Caki2 (cell line): ENCODE measurements around the gene FAF2. TPM values are rescaled to one million over a fixed set of nuclear protein-coding genes. Genes with fewer than 3 reads are reported as not detected.
"Not testable (repeated sequence)": the region's sequence is repeated elsewhere in the genome, so short reads cannot be mapped to it uniquely, and the experiment has no call there.

ENCODE experiments used
- DNase-seq: peaks from one replicate; pipeline ENCODE4 v3.0.0-alpha.2; 2015; ENCODE audit warnings: low read depth
- in situ Hi-C: cut with HindIII; loops from 2 replicates; pipeline ENCODE4 v1.10.0; 2016; ENCODE audit warnings: low sequenced_read_pairs, low pct_unique_long_range_greater_than_20kb, mixed read lengths
- total RNA-seq: library from RNA; depleted of rRNA; stranded (reverse); fragments of >200 nt; shearing (Covaris generic); gene quantifications from 2 replicates; pipeline ENCODE4 v1.2.3, GENCODE V29; 2014; ENCODE audit warnings: low replicate concordance

The FAF2 gene
- total RNA-seq, 1 experiment from 2014 or later: 31.4 TPM

DNA sequence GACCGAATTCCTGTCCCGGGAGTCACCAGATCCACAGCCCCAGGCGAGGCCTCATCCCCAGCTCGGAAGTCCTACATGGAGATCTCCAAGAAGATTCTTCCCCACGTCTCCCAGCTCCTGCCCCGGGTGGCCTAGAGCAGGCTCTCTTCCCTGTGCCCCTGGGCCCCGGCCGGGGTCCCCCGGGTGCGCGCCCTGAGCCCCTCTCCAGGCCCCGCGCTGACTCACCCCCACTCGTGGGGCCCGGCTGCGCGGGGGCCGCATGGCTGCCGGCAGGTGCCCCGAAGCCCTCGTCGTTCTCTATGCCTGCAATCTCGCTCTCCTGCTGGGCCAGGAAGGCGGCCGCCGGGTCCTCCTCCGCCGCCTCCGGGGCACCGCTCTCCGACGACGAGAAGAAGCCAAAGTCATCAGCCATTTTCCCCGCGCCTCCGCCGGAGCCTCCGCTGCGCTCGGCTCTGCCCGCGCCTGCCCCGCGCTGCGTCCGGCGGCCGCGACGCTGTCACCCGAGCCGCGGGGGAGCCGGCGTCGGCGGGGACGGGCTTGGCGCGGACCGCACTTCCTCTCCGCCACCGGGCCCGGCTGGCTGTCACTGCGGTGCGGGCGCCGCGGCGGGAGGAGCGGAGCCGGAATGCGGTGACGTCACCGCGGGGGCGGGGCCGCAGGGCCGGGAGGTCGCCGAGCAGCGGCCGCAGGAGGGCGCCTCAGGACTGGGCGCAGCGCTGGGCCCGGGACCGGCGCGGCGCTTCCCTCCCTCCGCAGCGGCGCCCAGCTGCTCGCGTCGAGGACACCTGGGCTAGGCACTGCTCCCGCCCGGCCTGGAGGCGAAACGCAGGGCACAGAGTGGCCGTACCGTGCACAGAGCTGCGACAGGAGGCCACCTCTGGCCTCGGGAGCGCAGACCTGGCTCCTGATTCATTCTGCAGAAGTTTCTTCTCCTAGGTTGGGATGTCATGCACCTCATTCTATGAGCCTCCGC is 31.9 kb upstream of the FAF2 start, which contains the start of gene CLTB:
Gene CLTB, minus strand, starts transcription at position 588 of the 973 bp plus-strand sequence. Its CDS starts 176 bp downstream, at position 412.
- in situ Hi-C loops: no loop called here

GRCh38 chr5:176416965-176417364 is 31.2 kb upstream of the FAF2 start:
- in situ Hi-C loops: no loop called here
- DNase-seq: no peak

More for the DNA sequence above, 31.9 kb upstream of the FAF2 start, which contains the start of gene CLTB:
- peak; percentile 91 for DNase-seq

GRCh38 chr5:176418251-176418650 is 29.9 kb upstream of the FAF2 start:
- in situ Hi-C loops: no loop called here
- DNase-seq: no peak

GRCh38 chr5:176420086-176420485 is 28.1 kb upstream of the FAF2 start:
- in situ Hi-C loops: no loop called here
- DNase-seq: no peak

DNA sequence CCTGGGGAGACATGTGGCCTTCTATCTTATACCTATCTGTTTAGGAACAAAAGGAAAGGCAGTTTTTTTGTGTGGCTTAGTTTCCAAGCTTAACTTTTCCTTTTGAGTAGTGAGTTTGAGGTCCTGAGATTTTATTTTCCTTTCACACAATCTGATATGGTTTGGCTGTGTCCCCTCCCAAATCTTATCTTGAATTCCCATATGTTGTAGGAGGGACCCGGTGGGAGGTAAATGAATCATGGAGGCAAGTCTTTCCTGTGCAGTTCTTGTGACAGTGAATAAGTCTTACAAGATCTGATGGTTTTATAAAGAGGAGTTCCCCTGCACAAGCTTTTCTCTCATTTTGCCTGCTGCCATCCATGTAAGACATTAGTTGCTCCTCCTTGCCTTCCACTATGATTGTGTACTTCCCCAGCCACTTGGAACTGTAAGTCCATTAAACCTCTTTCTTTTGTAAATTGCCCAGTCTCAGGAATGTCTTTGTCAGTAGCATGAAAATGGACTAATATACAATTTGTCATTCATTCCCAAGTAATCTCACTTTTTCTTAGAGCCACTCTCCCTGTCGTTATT is 27.1 kb upstream of the FAF2 start:
- no peak for DNase-seq
- in situ Hi-C loops: no loop called here

DNA sequence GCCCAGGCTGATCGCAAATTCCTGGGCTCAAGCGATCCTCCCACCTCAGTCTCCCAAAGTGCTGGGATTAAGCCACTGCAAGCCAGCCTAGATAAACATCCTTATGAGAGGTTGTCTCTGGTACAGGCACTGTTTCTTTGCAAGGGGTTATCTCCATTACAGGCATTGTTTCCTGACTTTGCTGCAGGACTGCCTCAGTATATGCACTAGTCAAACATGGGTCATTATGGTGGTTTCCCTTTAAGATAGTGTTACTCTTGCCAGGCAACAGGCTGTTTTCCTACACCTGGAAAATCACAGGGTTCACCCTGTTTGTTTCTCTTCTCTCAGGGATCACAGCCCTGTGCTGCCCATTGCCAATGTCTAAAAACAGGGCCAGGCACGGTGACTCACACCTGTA is 24.0 kb upstream of the FAF2 start:
- in situ Hi-C loops: no loop called here
- DNase-seq: no peak

GRCh38 chr5:176425138-176425537 is 23.0 kb upstream of the FAF2 start:
- DNase-seq: peak; percentile 43
- in situ Hi-C loops: no loop called here

GRCh38 chr5:176425791-176426190 is 22.4 kb upstream of the FAF2 start:
- DNase-seq: no peak
- in situ Hi-C loops: no loop called here

GRCh38 chr5:176426876-176427275 is 21.3 kb upstream of the FAF2 start:
- in situ Hi-C loops: no loop called here
- DNase-seq: no peak

DNA sequence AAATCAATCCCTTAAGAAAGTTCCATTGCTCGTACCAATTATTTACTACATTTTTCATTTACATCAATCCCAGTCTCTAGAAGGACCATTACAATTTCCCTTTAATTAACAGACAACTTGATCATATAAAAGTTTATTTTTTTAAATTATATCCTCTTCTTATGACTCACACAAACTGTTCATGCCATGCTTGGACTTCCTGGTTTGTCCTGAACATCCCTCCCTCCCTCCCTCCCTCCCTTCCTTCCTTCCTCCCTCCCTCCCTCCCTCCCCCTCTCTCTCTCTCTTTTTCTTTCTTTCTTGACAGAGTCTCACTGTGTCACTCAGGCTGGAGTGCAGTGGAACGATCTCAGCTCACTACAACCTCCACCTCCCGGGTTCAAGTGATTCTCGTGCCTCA is 20.2 kb upstream of the FAF2 start:
- DNase-seq: no peak

GRCh38 chr5:176429972-176430371 is 18.2 kb upstream of the FAF2 start:
- in situ Hi-C loops: no loop called here
- no peak for DNase-seq

More for the DNA sequence above, 20.2 kb upstream of the FAF2 start:
- in situ Hi-C loops: no loop called here

DNA sequence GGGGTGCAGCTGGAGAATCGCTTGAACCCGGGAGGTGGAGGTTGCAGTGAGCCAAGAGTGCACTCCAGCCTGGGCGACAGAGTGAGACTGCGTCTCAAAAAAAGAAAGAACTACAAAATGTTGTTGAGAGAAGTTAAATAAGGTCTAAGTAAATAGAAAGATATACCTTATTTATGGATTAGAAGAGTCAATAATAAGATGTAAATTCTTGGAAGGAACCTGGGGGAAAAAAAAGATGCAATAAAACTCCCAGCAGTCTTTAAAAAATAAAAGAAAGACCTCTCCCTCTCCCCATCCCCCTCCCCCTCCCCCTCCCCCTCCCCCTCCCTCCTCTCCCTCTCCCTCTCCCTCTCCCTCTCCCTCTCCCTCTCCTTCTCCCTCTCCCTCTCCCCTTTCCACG is 15.5 kb upstream of the FAF2 start:
- in situ Hi-C loops: no loop called here

DNA sequence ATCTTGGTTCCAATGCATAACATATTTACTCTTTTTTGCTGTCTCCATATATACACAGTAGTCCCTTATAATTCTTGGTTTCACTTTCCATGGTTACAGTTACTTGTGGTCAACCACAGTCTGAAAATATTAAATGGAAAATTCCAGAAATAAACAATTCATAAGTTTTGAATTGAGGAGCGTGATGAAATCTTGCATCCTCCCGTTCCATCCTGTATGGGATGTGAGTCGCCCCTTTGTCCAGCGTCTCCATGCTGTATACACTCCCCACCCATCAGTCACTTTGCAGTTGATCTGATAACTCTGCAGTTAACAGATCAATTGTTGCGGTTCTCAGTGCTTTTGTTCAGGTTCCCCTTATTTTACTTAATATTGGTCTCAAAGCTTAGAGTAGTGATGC is 11.5 kb upstream of the FAF2 start:
- in situ Hi-C loops: no loop called here
- no peak for DNase-seq

More for the DNA sequence above, 15.5 kb upstream of the FAF2 start:
- no peak for DNase-seq

DNA sequence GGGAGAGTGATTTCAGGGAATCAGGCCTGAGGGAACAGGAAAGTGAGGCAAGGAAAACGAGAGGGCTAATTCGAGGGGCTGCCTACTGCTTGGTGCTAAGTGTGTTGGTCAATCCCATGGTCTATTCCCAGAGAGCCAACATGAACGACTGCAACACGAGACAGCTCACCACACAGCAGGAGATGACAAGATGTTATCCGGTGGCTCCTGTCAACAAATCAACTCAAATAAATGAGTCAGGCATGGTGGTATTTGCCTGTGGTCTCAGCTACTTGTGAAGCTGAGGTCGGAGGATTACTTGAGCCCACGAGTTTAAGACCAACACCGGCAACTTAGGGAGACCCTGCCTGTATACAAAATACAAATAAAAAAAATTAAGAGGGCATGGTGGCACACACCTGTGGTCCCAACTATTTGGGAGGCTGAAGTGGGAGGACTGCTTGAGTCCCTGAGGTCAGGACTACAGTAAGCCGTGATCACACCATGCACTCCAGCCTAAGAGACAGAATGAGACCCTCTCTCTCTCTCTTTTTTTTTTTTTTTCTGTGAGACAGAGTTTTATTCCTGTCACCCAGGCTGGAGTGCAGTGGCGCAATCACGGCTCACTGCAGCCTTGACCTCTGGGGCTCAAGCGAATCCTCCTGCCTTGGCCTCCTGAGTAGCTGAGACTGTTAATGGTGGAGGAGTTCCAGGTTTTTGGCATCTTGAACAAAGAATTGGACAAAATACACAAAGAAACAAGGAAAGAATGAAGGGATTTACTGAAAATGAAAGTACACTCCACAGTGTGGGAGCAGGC is 9.0 kb upstream of the FAF2 start:
- no peak for DNase-seq

DNA sequence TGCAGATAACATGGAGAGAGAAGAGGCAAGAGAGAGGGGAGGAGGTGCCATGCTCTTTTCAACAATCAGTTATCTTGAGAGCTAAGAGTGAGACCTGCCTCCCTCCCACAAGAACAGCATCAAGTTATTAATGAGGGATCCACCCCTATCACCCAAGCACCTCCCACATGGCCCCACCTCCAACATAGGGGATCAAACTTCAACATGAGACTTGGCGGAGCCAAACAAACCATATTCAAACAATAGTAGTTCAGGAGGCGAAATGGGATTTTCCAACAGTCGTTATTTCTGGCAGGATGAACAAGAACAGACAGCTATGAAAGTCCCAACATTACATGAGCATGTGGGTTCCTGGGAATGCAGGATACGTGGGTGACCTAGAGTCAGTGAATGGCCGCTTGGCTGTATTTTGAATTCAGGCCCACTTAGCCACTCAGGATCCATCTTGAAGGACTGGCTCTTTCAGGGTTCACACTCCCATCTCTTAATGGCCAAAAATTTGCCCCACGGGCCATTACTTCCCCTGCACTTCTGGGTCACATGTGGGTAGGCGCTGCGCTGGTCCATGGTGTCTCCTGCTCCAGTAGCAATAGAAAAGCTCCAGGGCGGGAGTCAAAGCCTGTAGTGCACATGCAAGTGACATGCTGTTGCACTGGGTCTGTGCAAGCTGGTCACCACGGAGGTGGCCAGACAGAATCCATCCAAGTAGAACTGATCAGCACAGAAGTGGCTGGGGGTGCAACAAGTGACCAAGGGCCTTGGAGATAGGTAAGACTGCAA is 7.1 kb upstream of the FAF2 start:
- in situ Hi-C loops: no loop called here
- peak; percentile 76 for DNase-seq

More for the DNA sequence above, 9.0 kb upstream of the FAF2 start:
- in situ Hi-C loops: no loop called here

GRCh38 chr5:176441921-176442323 is 6.3 kb upstream of the FAF2 start:
- in situ Hi-C loops: no loop called here
- peak; percentile 45 for DNase-seq

DNA sequence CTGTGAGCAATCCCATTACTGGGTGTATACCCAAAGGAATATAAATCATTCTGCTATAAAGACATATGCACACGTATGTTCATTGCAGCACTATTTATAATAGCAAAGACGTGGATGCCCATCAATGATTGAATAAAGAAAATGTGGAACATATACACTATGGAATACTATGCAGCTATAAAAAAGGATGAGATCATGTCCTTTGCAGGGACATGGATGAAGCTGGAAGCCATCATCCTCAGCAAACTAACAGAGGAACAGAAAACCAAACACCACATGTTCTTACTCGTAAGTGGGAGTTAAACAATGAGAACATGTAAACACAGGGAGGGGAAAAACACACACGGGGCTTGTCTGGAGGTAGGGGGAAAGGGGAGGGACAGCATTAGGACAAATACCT is 5.3 kb upstream of the FAF2 start:
- DNase-seq, in situ Hi-C loops: not testable (repeated sequence)

- in situ Hi-C loops: no loop called here
- no peak for DNase-seq
These were observed 3.4 kb upstream of the FAF2 start for GRCh38 chr5:176444742-176445141.
